ENCODE data around the gene OGDH.
A peak's percentile ranks its signal among the peaks of the same experiment; 100 is the strongest.
"Not testable (repeated sequence)": the region's sequence is repeated elsewhere in the genome, so short reads cannot be mapped to it uniquely, and the experiment has no call there.

OGDH gene

GRCh38 chr7:44581879-44582603 lies 24.4 kb upstream of the OGDH start, which contains the start of gene TMED4:
TMED4 (minus strand) TSS chr7:44582231; CDS start chr7:44582206, 25 bp downstream.
- peak within 1 kb of the TSS; percentile 84 for H3K9ac ChIP-seq (ENCODE audit: low read depth, low read length)
- peak within 1 kb of the TSS; percentile 91 for H3K4me3 ChIP-seq (ENCODE audit: low read length)
- H3K9me3 ChIP-seq (ENCODE audit: insufficient read depth, low read depth, low read length), result no peaks in the 10 kb centered on the region
- H3K36me3 ChIP-seq (ENCODE audit: insufficient read depth, low read length), result peaks cover 33% of the 10 kb centered on the region
- H3K27ac ChIP-seq (ENCODE audit: low read depth, low read length), result peak within 1 kb of the TSS; percentile 94
- WGBS, result under 1% methylated on average over 71 of the region's 71 CpGs
- no peaks in the 10 kb centered on the region for H3K27me3 ChIP-seq (ENCODE audit: insufficient read depth, low read length)
- H3K4me1 ChIP-seq (ENCODE audit: insufficient read depth, low read length), result peaks cover 6% of the 10 kb centered on the region; the same call in 1 of the 2 replicates

GRCh38 chr7:44583146-44583865 lies 23.1 kb upstream of the OGDH start:
- H3K27me3 ChIP-seq (ENCODE audit: insufficient read depth, low read length), result no peaks in the 10 kb centered on the region
- no peak overlapping the region for H3K9ac ChIP-seq (ENCODE audit: low read depth, low read length)
- H3K4me3 ChIP-seq (ENCODE audit: low read length), result peak overlapping the region; percentile 91
- H3K9me3 ChIP-seq (ENCODE audit: insufficient read depth, low read depth, low read length), result no peaks in the 10 kb centered on the region
- no peak overlapping the region for H3K27ac ChIP-seq (ENCODE audit: low read depth, low read length)
- WGBS, result 95% methylated on average over 11 of the region's 13 CpGs
- peaks cover 28% of the 10 kb centered on the region for H3K36me3 ChIP-seq (ENCODE audit: insufficient read depth, low read length)
- peaks cover 6% of the 10 kb centered on the region; the same call in 1 of the 2 replicates for H3K4me1 ChIP-seq (ENCODE audit: insufficient read depth, low read length)

- no peaks in the 10 kb centered on the region for H3K36me3 ChIP-seq (ENCODE audit: insufficient read depth, low read length)
- H3K4me1 ChIP-seq (ENCODE audit: insufficient read depth, low read length), result no peaks in the 10 kb centered on the region
- no peak overlapping the region for H3K27ac ChIP-seq (ENCODE audit: low read depth, low read length)
- no peaks in the 10 kb centered on the region for H3K27me3 ChIP-seq (ENCODE audit: insufficient read depth, low read length)
- H3K9ac ChIP-seq (ENCODE audit: low read depth, low read length), result no peak overlapping the region
- no peaks in the 10 kb centered on the region for H3K9me3 ChIP-seq (ENCODE audit: insufficient read depth, low read depth, low read length)
- 61% methylated on average over 4 of the region's 6 CpGs for WGBS
- no peak overlapping the region for H3K4me3 ChIP-seq (ENCODE audit: low read length)
Observed at GRCh38 chr7:44587843-44588711, 18.4 kb upstream of the OGDH start.

GRCh38 chr7:44590910-44591309 lies 15.5 kb upstream of the OGDH start:
- Histone ChIP-seq H3K4me3 (ENCODE audit: low read length) (no peak overlapping the region), H3K4me1 (ENCODE audit: insufficient read depth, low read length) (no peaks in the 10 kb centered on the region), H3K36me3 (ENCODE audit: insufficient read depth, low read length) (no peaks in the 10 kb centered on the region), H3K9me3 (ENCODE audit: insufficient read depth, low read depth, low read length) (no peaks in the 10 kb centered on the region), H3K27ac (ENCODE audit: low read depth, low read length) (no peak overlapping the region), H3K9ac (ENCODE audit: low read depth, low read length) (no peak overlapping the region), H3K27me3 (ENCODE audit: insufficient read depth, low read length) (no peaks in the 10 kb centered on the region)
- 100% methylated on average over 1 of the region's 1 CpG for WGBS

- H3K4me3 ChIP-seq (ENCODE audit: low read length), result no peak overlapping the region
- H3K27me3 ChIP-seq (ENCODE audit: insufficient read depth, low read length), result no peaks in the 10 kb centered on the region
- 86% methylated on average over 5 of the region's 5 CpGs for WGBS
- no peaks in the 10 kb centered on the region for H3K36me3 ChIP-seq (ENCODE audit: insufficient read depth, low read length)
- no peak overlapping the region for H3K9ac ChIP-seq (ENCODE audit: low read depth, low read length)
- no peaks in the 10 kb centered on the region for H3K4me1 ChIP-seq (ENCODE audit: insufficient read depth, low read length)
- no peak overlapping the region for H3K27ac ChIP-seq (ENCODE audit: low read depth, low read length)
- H3K9me3 ChIP-seq (ENCODE audit: insufficient read depth, low read depth, low read length), result no peaks in the 10 kb centered on the region
Observed at GRCh38 chr7:44595934-44596635, 10.3 kb upstream of the OGDH start.

- not testable (repeated sequence) for H3K36me3 ChIP-seq (ENCODE audit: insufficient read depth, low read length); H3K9ac ChIP-seq (ENCODE audit: low read depth, low read length); H3K9me3 ChIP-seq (ENCODE audit: insufficient read depth, low read depth, low read length); H3K27ac ChIP-seq (ENCODE audit: low read depth, low read length); H3K4me3 ChIP-seq (ENCODE audit: low read length); H3K27me3 ChIP-seq (ENCODE audit: insufficient read depth, low read length); H3K4me1 ChIP-seq (ENCODE audit: insufficient read depth, low read length)
- 89% methylated on average over 8 of the region's 8 CpGs for WGBS
Observed at GRCh38 chr7:44597181-44597580, 9.2 kb upstream of the OGDH start.

DNA sequence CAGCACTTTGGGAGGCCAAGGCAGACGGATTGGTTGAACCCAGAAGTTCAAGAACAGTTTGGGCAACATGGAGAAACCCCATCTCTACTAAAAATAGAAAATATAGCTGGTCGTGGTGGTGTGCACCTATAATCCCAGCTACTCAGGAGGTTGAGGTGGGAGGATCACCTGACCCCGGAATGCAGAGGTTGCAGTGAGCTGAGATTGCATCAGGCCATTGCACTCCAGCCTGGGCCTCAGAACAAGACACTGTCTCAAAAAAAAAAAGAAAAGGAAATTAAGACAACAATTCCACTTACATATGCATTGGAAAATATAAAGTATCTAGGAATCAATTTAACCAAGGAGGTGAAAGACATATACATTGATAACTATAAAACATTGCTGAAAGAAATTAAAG lies 7.2 kb upstream of the OGDH start:
- H3K36me3 ChIP-seq (ENCODE audit: insufficient read depth, low read length), result no peaks in the 10 kb centered on the region
- WGBS, result 81% methylated on average over 3 of the region's 3 CpGs

GRCh38 chr7:44602576-44602910 lies 3.9 kb upstream of the OGDH start:
- WGBS, result 43% methylated on average over 1 of the region's 1 CpG
- Histone ChIP-seq H3K9ac (ENCODE audit: low read depth, low read length) (no peak overlapping the region), H3K27me3 (ENCODE audit: insufficient read depth, low read length) (peaks cover 4% of the 10 kb centered on the region; the same call in 1 of the 2 replicates), H3K27ac (ENCODE audit: low read depth, low read length) (no peak overlapping the region), H3K36me3 (ENCODE audit: insufficient read depth, low read length) (no peaks in the 10 kb centered on the region), H3K4me1 (ENCODE audit: insufficient read depth, low read length) (no peaks in the 10 kb centered on the region), H3K9me3 (ENCODE audit: insufficient read depth, low read depth, low read length) (no peaks in the 10 kb centered on the region), H3K4me3 (ENCODE audit: low read length) (no peak overlapping the region)

More for the DNA sequence above, 7.2 kb upstream of the OGDH start:
- no peak overlapping the region for H3K27ac ChIP-seq (ENCODE audit: low read depth, low read length)
- H3K9ac ChIP-seq (ENCODE audit: low read depth, low read length), result no peak overlapping the region
- no peaks in the 10 kb centered on the region for H3K4me1 ChIP-seq (ENCODE audit: insufficient read depth, low read length)
- no peaks in the 10 kb centered on the region for H3K9me3 ChIP-seq (ENCODE audit: insufficient read depth, low read depth, low read length)
- H3K4me3 ChIP-seq (ENCODE audit: low read length), result no peak overlapping the region
- H3K27me3 ChIP-seq (ENCODE audit: insufficient read depth, low read length), result no peaks in the 10 kb centered on the region

GRCh38 chr7:44603193-44603592 lies 3.2 kb upstream of the OGDH start:
- Histone ChIP-seq H3K4me3 (ENCODE audit: low read length) (no peak overlapping the region), H3K27ac (ENCODE audit: low read depth, low read length) (no peak overlapping the region), H3K27me3 (ENCODE audit: insufficient read depth, low read length) (peaks cover 4% of the 10 kb centered on the region; the same call in 1 of the 2 replicates), H3K4me1 (ENCODE audit: insufficient read depth, low read length) (no peaks in the 10 kb centered on the region), H3K36me3 (ENCODE audit: insufficient read depth, low read length) (no peaks in the 10 kb centered on the region), H3K9ac (ENCODE audit: low read depth, low read length) (no peak overlapping the region), H3K9me3 (ENCODE audit: insufficient read depth, low read depth, low read length) (no peaks in the 10 kb centered on the region)
- WGBS, result 86% methylated on average over 6 of the region's 6 CpGs

DNA sequence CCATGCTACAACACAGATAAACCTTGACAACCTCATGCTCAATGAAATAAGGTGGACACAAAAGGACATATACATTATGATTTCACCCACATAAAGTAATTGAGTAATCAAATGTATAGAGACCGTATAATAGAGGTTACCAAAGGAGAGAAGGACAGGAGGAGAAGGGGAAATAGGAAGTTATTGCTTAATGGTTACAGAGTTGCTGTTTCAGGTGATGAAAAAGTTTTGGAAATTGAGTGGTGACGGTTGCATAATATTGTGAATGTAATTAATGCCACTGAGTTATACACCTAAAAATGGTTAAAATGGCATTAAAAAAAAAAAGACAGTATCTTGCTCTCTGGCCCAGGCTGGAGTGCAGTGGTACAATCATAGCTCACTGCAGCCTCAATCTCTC lies 1.5 kb upstream of the OGDH start:
- Histone ChIP-seq H3K36me3 (ENCODE audit: insufficient read depth, low read length) (no peaks in the 10 kb centered on the region), H3K27me3 (ENCODE audit: insufficient read depth, low read length) (peaks cover 4% of the 10 kb centered on the region; the same call in 1 of the 2 replicates), H3K4me1 (ENCODE audit: insufficient read depth, low read length) (no peaks in the 10 kb centered on the region), H3K9me3 (ENCODE audit: insufficient read depth, low read depth, low read length) (no peaks in the 10 kb centered on the region), H3K27ac (ENCODE audit: low read depth, low read length) (no peak overlapping the region), H3K9ac (ENCODE audit: low read depth, low read length) (no peak overlapping the region), H3K4me3 (ENCODE audit: low read length) (no peak overlapping the region)
- 86% methylated on average over 2 of the region's 2 CpGs for WGBS
